SK-N-MC (cell line): Measurements from ENCODE around the gene GGTA1.

ENCODE experiments used
- DNase-seq: peaks from one replicate; pipeline ENCODE4 v3.0.0-alpha.2; 2011; ENCODE audit warnings: low read depth, low spot score
- H3K27ac ChIP-seq: fragments of 200-600 bp; sonication (generic); 2 replicates; pipeline ENCODE4 v1.5.1; 2016; ENCODE audit warnings: mixed run types
- H3K36me3 ChIP-seq: fragments of 200-600 bp; sonication (generic); 2 replicates; pipeline ENCODE4 v1.6.1; 2017; ENCODE audit warnings: antibody characterized with exemption, low read length, mixed read lengths; ENCODE audit not compliant: insufficient read depth
- H3K4me3 ChIP-seq: fragments of 200-600 bp; sonication (generic); 2 replicates; pipeline ENCODE4 v1.5.1; 2016
- H3K9ac ChIP-seq: fragments of 200-600 bp; sonication (generic); 2 replicates; pipeline ENCODE4 v1.8.0; 2017; ENCODE audit warnings: mixed run types, mixed read lengths; ENCODE audit not compliant: insufficient read length
- H3K9me3 ChIP-seq: fragments of 200-600 bp; sonication (generic); 2 replicates; pipeline ENCODE4 v1.6.1; 2017; ENCODE audit warnings: low read depth, mild to moderate bottlenecking, antibody characterized with exemption, low read length, moderate library complexity, mixed read lengths
- EZH2 ChIP-seq: fragments of 200-600 bp; sonication (generic); IDR thresholded peaks from one replicate; pipeline ENCODE4 v1.6.1; 2017; ENCODE audit warnings: antibody characterized with exemption
- FOXP2 ChIP-seq: optimal IDR thresholded peaks from 2 replicates; pipeline ENCODE3; 2011; ENCODE audit warnings: mild to moderate bottlenecking, moderate library complexity; ENCODE audit not compliant: insufficient read depth; ENCODE audit errors: extremely low read length, control extremely low read depth
- POLR2AphosphoS5 ChIP-seq: IDR thresholded peaks from 2 replicates; pipeline ENCODE4 v1.6.1; 2012; ENCODE audit warnings: mild to moderate bottlenecking, low read depth, low read length, borderline replicate concordance

GGTA1 gene

GRCh38 chr9:121411993-121412392, 87.7 kb downstream of the GGTA1 start:
- Histone ChIP-seq H3K9ac (no peak overlapping the region), H3K4me3 (no peak overlapping the region), H3K36me3 (no peaks in the 10 kb centered on the region), H3K27ac (no peak overlapping the region), H3K9me3 (no peaks in the 10 kb centered on the region)
- TF ChIP-seq EZH2 (no peak), POLR2AphosphoS5 (no peak), FOXP2 (no peak)
- no peak for DNase-seq

GRCh38 chr9:121405899-121406298, 93.7 kb downstream of the GGTA1 start:
- no peak overlapping the region for H3K4me3 ChIP-seq
- TF ChIP-seq FOXP2 (no peak), EZH2 (no peak), POLR2AphosphoS5 (no peak)
- H3K9me3 ChIP-seq, result no peaks in the 10 kb centered on the region
- no peaks in the 10 kb centered on the region for H3K36me3 ChIP-seq
- no peak overlapping the region for H3K27ac ChIP-seq
- H3K9ac ChIP-seq, result no peak overlapping the region
- no peak for DNase-seq
